AG09309 (cell line): Measurements from ENCODE around the gene FUT3.
"Not testable (repeated sequence)": the region's sequence is repeated elsewhere in the genome, so short reads cannot be mapped to it uniquely, and the experiment has no call there.

Experiments used
- DNase-seq: peaks from one replicate; pipeline ENCODE4 v3.0.0-alpha.2; 2010; ENCODE audit warnings: low read depth
- H3K4me3 ChIP-seq: 2 replicates; pipeline ENCODE4 v1.5.1; 2011; ENCODE audit warnings: mild to moderate bottlenecking, low read depth, low read length, moderate library complexity; ENCODE audit not compliant: control insufficient read depth
- TF ChIP-seq, protein P1 (sequence below): IDR thresholded peaks from 2 replicates; pipeline ENCODE4 v1.5.1; 2011; ENCODE audit warnings: mild to moderate bottlenecking, low read depth, low read length, inconsistent platforms; ENCODE audit not compliant: insufficient read depth, control insufficient read depth; ENCODE audit errors: missing control alignments

FUT3 gene

DNA sequence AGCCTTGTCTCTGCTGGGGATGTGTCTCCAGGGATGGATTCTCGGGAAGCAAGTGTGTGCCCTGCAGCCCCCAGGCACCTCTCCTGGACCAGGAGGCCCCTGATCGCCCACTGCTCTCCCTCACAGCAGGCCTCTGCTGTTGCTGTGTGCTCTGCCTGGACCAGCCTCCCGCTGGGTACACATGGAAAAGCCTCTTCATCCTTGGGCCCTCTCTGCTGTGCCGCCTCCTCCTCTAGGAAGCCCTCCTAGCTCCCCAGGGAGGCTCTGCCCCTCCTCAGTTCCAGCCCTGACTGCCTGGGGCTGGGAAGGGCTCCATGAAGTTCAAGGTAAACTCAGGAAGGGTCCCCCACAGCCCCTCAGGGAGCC is 40.3 kb upstream of the FUT3 start:
- H3K4me3 ChIP-seq = no peak overlapping the region
- no peak for DNase-seq
- TF ChIP-seq, protein P1, sequence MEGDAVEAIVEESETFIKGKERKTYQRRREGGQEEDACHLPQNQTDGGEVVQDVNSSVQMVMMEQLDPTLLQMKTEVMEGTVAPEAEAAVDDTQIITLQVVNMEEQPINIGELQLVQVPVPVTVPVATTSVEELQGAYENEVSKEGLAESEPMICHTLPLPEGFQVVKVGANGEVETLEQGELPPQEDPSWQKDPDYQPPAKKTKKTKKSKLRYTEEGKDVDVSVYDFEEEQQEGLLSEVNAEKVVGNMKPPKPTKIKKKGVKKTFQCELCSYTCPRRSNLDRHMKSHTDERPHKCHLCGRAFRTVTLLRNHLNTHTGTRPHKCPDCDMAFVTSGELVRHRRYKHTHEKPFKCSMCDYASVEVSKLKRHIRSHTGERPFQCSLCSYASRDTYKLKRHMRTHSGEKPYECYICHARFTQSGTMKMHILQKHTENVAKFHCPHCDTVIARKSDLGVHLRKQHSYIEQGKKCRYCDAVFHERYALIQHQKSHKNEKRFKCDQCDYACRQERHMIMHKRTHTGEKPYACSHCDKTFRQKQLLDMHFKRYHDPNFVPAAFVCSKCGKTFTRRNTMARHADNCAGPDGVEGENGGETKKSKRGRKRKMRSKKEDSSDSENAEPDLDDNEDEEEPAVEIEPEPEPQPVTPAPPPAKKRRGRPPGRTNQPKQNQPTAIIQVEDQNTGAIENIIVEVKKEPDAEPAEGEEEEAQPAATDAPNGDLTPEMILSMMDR = no peak

GRCh38 chr19:5890099-5890498 is 38.9 kb upstream of the FUT3 start:
- TF ChIP-seq, protein P1 = no peak
- no peak for DNase-seq
- H3K4me3 ChIP-seq = no peak overlapping the region

DNA sequence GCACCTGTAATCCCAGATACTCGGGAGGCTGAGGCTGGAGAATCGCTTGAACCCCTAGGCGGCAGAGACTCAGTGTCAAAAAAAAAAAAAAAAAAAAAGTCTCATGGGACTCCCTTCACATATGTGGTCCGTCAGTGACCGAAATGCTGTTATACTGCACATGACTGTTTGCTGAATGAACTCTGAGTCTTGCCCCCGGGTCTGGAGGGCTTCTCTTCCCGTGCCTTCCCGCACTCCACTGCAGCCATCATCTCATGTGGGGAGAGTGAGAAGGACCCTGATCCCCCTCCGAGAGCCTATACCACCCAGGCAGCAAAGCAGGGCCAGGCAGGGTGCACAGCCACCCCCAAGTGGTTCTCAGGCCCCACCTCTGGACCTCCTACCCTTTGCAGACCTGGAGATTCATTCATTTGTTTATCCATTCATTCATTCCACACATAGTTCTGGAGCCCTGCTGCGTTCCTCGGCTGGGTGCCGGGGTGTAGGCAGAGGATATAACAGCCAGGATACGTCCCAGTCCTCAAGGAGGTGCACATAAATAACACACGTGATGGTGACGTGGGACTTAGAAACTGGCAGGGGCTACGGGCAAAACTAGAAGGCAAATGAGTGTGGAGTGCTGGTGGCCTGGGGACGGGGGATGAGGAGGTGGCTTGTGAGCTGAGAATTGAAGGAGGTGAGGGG is 38.2 kb upstream of the FUT3 start:
- H3K4me3 ChIP-seq = no peak overlapping the region
- TF ChIP-seq, protein P1 = no peak
- no peak for DNase-seq

DNA sequence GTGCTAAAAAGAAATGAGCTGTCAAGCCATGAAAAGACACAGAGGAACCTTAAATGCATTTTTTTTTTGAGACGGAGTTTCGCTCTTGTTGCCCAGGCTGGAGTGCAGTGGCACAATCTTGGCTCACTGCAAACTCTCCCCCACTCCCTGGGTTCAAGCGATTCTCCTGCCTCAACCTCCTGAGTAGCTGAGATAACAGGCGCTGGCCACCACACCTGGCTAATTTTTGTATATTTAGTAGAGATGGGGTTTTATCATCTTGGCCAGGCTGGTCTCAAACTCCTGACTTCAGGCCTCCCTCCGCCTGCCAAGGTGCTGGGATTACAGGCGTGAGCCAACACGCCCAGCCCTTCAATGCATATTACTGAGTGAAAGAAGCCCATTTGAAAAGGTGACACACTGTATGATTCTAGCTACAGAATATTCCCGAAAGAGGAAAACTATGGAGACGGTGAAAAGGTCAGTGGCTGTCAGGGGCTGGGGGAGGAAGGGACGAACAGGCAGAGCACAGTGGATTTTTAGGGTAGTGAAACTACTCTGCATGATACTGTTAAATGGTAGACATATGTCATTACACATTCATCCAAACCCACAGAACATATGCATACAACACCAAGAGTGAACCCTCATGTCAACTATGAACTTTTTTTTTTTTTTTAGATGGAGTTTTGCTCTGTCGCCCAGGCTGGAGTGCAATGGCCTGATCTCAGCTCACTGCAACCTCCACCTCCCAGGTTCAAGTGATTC is 33.0 kb upstream of the FUT3 start:
- not testable (repeated sequence) for H3K4me3 ChIP-seq, DNase-seq

- not testable (repeated sequence) for DNase-seq, H3K4me3 ChIP-seq
These were observed 32.1 kb upstream of the FUT3 start for GRCh38 chr19:5883157-5883873.

- H3K4me3 ChIP-seq = no peak overlapping the region
- no peak for DNase-seq
- TF ChIP-seq, protein P1 = no peak
These were observed 31.2 kb upstream of the FUT3 start for GRCh38 chr19:5882421-5882968.

- TF ChIP-seq, protein P1 = no peak
- DNase-seq = no peak
- no peak overlapping the region for H3K4me3 ChIP-seq
These were observed 30.5 kb upstream of the FUT3 start for GRCh38 chr19:5881543-5882299.
